ENCODE measurements around the gene MRPL24. TPM values are rescaled to one million over a fixed set of nuclear protein-coding genes. Genes with fewer than 3 reads are reported as not detected.
"Not testable (repeated sequence)": the region's sequence is repeated elsewhere in the genome, so short reads cannot be mapped to it uniquely, and the experiment has no call there.

The MRPL24 gene
- total RNA-seq, 1 experiment from 2014 or later = 175 TPM

DNA sequence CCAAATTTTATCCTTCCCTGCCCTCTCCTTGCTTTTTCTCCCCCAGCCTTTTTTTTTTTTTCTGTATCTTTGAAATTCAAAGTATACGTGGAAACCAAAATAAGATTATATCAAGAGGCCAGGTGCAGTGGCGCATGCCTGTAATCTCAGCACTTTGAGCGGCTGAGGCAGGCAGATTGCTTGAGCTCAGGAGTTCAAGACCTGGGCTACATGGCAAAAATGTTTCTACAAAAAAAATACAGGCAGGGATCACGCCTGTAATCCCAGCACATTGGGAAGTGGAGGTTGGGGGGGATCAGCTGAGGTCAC lies 19.9 kb upstream of the MRPL24 start:
- DNase-seq (ENCODE audit: extremely low read depth, low read depth) = no peak

DNA sequence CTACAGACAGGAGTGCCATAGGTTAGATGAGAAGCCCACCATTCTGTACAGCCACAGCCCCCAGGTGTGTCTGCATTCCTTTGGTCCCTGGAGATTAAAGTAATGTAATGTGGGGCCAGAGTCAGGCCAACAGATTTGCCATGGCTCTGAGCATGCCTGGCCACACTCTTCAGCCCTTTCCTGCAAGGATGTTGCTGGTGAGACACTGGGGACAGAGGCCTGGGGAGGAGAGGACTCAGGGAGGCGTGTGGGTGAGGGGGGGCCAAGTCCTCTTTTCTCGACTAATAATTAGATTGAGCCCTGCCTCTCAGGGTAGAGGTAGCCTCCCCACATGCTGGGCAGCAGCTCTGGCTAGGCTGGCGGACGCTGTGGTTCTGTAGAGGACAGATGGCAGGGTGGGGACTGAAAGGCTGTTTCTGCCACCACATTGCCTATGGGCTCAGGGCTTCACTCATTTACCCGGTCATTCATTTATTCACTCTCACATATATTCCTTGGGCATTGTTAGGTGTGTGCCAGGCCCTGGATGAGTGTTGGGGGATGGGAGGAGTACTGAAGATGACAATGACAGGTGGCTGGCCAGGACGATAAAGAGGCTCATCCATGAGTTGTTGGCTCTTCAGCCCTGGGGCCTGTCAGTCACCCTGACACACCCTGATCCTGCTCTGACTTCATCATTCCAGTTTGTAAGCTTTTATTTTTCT lies 19.4 kb upstream of the MRPL24 start:
- DNase-seq (ENCODE audit: extremely low read depth, low read depth) = no peak

DNA sequence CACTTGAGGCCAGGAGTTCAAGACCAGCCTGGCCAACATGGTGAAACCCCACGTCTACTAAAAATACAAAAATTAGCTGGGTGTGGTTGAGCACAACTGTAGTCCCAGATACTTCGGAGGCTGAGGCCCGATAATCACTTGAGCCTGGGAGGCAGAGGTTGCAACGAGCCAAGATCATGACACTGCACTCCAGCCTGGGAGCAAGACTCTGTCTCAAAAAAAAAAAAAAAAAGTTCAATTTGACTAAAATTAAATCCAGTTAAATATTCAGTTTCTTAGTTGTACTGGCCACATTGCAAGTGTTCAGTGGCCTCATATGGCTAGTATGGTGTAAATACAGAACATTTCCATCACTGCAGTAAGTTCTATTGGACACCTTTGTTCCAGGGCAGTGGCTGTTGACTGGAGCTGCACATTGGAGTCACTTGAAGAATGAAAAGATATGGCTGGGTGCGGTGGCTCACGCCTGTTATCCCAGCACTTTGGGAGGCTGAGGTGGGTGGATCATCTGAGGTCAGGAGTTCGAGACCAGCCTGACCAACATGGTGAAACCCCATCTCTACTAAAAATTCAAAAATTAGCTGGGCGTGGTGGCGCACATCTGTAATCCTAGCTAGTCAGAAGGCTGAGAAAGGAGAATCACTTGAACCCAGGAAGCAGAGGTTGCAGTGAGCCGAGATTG lies 16.8 kb upstream of the MRPL24 start:
- not testable (repeated sequence) for DNase-seq (ENCODE audit: extremely low read depth, low read depth)

DNA sequence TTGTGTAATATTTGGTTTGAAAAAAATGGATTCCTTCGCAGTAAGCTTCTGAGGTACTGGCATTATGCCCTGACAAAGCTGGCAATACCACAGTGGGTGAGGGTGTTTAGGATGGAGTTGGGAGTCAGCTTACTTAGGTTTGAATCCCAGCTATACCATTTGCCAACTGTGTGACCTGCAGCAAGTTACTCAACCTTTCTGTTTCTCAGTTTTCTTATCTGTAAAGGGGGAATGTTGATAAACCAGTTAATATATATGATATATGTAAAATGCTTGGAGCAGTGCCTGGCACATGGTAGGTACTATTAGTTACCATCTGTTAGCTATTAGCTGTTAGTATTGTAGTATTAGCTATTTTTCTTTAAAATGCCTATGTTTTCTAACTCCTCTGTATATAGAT lies 15.5 kb upstream of the MRPL24 start:
- no peak for DNase-seq (ENCODE audit: extremely low read depth, low read depth)

DNA sequence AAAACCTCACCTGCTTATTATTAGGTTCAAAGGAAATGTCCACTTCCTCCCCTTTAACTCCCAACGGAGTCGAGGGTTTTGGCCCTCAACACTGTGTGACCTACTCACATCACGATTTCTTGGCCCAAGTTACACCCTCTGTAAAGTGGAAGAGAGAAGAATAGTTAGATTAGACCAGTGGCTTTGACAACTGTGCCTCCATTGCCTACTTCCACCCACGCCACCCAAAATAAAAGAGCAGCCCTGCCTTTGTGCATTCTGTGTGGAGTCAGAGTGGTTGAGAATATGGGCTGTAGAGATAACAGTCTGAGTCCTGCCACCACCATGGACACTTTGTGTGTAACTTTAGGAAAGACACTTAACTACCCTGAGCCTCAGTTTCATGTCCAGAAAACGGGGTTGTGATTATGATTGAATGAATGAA lies 14.7 kb upstream of the MRPL24 start:
- no peak for DNase-seq (ENCODE audit: extremely low read depth, low read depth)

DNA sequence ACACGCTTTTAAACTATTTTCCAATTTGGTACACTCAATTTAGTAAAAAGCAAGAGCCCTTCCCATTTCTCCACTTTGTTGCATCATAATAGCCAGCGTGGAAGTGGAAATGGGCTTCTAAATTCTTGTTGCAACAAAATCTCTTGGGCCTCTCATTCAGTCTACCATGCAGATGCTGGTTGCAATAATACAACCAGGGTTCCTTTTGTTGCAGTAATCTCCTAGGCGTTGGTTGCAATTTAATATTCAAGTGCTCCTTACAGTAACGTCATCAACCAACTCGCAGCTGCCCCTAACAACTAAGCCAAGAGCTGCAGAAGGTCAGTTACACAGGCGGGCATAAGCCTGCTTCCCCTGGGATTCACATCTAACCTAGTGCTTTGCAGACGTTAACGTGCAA lies 13.3 kb upstream of the MRPL24 start:
- no peak for DNase-seq (ENCODE audit: extremely low read depth, low read depth)

DNA sequence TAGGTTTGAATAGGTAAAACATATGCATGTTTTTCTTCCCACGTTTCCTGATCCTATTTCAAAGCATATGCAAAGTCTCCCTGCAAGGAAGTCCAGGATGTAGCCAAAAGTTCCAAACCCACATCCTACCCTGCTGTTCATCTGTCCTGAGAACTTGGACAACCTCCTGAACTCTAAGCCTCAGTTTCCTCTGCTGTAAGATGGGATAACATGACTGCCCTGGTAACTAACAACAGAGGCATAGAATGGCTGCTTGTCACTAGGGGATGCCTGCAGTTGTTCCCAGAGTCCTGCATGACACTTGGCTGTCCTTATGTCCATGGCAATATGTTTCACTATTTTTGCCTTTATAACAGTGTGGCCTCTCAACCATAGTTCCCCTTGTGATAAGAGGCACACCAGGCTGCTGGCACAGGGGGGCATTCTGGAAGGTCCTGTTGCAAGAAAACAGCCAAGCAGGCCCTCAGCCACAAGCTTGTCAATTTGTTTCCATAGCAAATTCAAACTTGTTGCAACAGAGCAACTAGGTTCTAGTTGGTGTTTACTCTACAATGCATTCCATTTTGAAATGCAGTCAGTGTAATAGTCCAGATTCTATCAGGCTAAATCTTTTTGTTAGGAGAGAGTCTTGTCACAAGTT lies 12.1 kb upstream of the MRPL24 start:
- no peak for DNase-seq (ENCODE audit: extremely low read depth, low read depth)

- DNase-seq (ENCODE audit: extremely low read depth, low read depth) = peak; percentile 98
Measured at GRCh38 chr1:156751757-156752481, 11.0 kb upstream of the MRPL24 start.

- no peak for DNase-seq (ENCODE audit: extremely low read depth, low read depth)
Measured at GRCh38 chr1:156751451-156751756, 10.5 kb upstream of the MRPL24 start, which contains the start of gene HDGF. TSS of gene HDGF (minus strand) at chr1:156751675. CDS start at chr1:156751429, 246 bp downstream.

DNA sequence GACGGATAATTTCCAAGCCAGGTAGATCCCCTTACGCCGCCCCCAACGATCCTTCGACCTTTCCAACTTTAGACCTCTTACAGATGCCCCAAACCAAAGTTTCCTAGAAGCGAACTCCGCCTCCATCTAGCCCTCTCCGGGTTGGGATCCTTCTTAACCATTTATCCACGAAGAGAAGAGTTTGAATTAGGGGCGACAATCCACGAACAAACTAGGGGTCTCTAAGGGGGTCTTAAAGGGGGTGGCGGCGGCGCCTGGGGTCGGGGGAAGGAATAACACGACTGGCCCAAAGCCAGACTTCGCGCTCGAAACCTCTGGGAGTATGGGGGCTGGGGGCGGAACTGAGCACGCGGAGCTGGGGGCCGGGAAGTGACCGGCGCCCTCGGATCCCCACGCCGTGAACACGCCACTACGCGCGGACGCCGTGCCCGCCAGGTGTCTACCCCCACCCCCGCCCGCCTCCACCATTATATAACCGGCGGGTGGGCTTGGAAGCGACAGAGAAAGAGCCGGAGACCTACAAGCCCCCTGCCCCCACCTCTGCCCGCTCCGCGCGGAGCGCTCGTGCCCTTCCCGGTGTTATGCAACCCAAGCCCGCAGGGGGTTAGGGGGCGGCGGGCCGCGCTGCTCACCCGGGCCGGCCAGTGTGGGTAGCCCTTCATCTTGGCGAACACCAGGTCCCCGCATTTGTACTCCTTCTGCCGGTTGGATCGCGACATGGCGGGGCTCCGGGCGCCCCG lies 10.0 kb upstream of the MRPL24 start:
- DNase-seq (ENCODE audit: extremely low read depth, low read depth) = no peak

- DNase-seq (ENCODE audit: extremely low read depth, low read depth) = no peak
Measured at GRCh38 chr1:156750191-156750672, 9.3 kb upstream of the MRPL24 start.

- DNase-seq (ENCODE audit: extremely low read depth, low read depth) = no peak
Measured at GRCh38 chr1:156749419-156750118, 8.7 kb upstream of the MRPL24 start.

DNA sequence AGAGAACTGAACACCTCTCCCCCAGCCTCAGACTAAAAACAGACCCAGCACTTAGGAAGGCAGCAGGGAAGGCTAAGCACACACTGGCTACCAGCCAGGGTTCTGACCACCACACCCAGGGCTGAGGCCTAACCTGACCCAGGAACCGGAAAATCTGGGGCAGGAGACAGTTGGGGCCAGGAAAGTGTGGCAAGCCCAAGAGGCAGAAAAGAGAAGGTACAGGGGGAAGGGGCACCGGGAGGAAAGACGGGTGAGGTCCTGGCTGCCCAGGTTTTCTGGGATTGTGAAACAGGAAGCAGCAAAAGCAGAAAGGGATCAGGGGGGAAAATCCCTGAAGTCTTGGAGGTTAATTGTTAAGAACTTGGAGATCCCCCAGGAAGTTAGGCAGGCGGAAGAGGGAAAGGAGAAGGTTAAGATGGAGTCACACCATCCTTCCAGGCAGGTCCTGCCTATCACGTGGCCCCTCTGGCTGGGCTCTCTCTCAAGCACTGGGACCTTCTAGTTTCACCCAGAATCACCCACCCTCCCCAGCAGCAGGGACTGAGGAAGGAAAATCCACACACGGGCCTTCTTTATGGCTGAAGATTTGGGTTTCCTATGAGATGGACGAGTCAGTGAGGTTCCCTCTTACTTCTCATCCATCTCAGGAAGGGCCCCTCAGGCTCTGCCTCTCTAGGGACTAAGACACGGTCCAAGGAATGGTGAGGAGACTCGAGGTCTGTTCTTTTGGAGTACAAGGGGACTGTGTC lies 8.0 kb upstream of the MRPL24 start:
- no peak for DNase-seq (ENCODE audit: extremely low read depth, low read depth)

GRCh38 chr1:156747742-156748669 lies 7.1 kb upstream of the MRPL24 start:
- no peak for DNase-seq (ENCODE audit: extremely low read depth, low read depth)

GRCh38 chr1:156746728-156747631 lies 6.1 kb upstream of the MRPL24 start:
- peak; percentile 81 for DNase-seq (ENCODE audit: extremely low read depth, low read depth)

DNA sequence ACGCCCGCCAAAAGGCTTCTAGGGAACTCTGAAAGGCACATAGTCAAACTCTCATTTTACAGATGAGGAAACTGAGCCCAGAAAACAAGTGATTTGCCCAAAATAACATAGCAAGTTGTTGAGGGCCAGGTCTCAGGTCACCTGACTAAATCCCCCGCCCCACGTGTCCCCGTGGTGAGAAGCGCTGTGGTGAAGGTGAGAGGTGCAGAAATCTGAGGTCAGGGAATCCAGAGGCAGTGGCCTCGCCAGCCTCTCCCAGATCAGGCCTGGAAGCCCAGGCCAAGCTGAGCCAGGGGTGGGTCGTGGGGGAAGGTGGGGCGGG lies 5.5 kb upstream of the MRPL24 start:
- DNase-seq (ENCODE audit: extremely low read depth, low read depth) = no peak

GRCh38 chr1:156745881-156746280 lies 5.0 kb upstream of the MRPL24 start:
- no peak for DNase-seq (ENCODE audit: extremely low read depth, low read depth)
